Cardiac muscle cell (in vitro differentiated cells and primary cell): ENCODE measurements around the gene CPNE8. TPM values are rescaled to one million over a fixed set of nuclear protein-coding genes. Genes with fewer than 3 reads are reported as not detected.
A peak's percentile ranks its signal among the peaks of the same experiment; 100 is the strongest.

ENCODE experiments used
- DNase-seq, 2 donors: peaks; one replicate each; pipeline versions ENCODE4 v3.0.0 to v3.0.0-alpha.2; 2010 to 2017; ENCODE audit warnings: low read depth in 1 of 2, low spot score in 1 of 2
- H3K27ac ChIP-seq: fragments of 200-600 bp; sonication (generic); 2 replicates; pipeline ENCODE4 v1.5.1; 2016
- H3K27me3 ChIP-seq: fragments of 200-600 bp; sonication (generic); 2 replicates; pipeline ENCODE4 v1.6.0; 2016; ENCODE audit warnings: control low read depth
- H3K36me3 ChIP-seq: fragments of 200-600 bp; sonication (generic); 2 replicates; pipeline ENCODE4 v1.5.1; 2016; ENCODE audit warnings: control low read depth
- H3K4me1 ChIP-seq: fragments of 200-600 bp; sonication (generic); 2 replicates; pipeline ENCODE4 v1.8.1; 2017; ENCODE audit warnings: low read depth, mild to moderate bottlenecking, mixed run types
- H3K4me3 ChIP-seq: fragments of 200-600 bp; sonication (generic); 2 replicates; pipeline ENCODE4 v1.5.1; 2016; ENCODE audit warnings: mild to moderate bottlenecking
- H3K9me3 ChIP-seq: fragments of 200-600 bp; sonication (generic); 2 replicates; pipeline ENCODE4 v1.5.1; 2017; ENCODE audit warnings: low read depth, mild to moderate bottlenecking, control low read depth
- CTCF ChIP-seq: IDR thresholded peaks from 2 replicates; pipeline ENCODE4 v1.5.1; 2012; ENCODE audit warnings: low read depth, mild to moderate bottlenecking, low read length
- polyA plus RNA-seq: library from polyadenylated mRNA; unstranded; fragments of >200 nt; fragmentation: Nextera tagmentation; extraction: Ambion mirVana; gene quantifications from 2 replicates; pipeline ENCODE4 v1.2.1, GENCODE V29; 2016
- total RNA-seq: library from RNA; depleted of rRNA; stranded (reverse); fragments of >200 nt; gene quantifications from 2 replicates; pipeline ENCODE4 v1.2.3, GENCODE V29; 2016

The CPNE8 gene
- total and polyA plus RNA-seq, 2 experiments from 2014 or later, result 0.12 to 0.60 TPM

- H3K4me3 ChIP-seq, result no peak overlapping the region
- H3K4me1 ChIP-seq, result no peaks in the 10 kb centered on the region
- DNase-seq, result peak in 1 of 2 donors; percentile 10
- no peak for TF ChIP-seq CTCF
- H3K36me3 ChIP-seq, result no peaks in the 10 kb centered on the region
- no peaks in the 10 kb centered on the region for H3K9me3 ChIP-seq
- H3K27me3 ChIP-seq, result no peaks in the 10 kb centered on the region
- H3K27ac ChIP-seq, result no peak overlapping the region
These were observed 214.2 kb downstream of the CPNE8 start for GRCh38 chr12:38691164-38691563.

- no peaks in the 10 kb centered on the region for H3K36me3 ChIP-seq
- no peak for TF ChIP-seq CTCF
- H3K4me3 ChIP-seq, result no peak overlapping the region
- DNase-seq, result no peak
- H3K27me3 ChIP-seq, result no peaks in the 10 kb centered on the region
- no peaks in the 10 kb centered on the region for H3K9me3 ChIP-seq
- H3K27ac ChIP-seq, result no peak overlapping the region
- H3K4me1 ChIP-seq, result no peaks in the 10 kb centered on the region
These were observed 214.7 kb downstream of the CPNE8 start for GRCh38 chr12:38690646-38691045.

GRCh38 chr12:38689704-38690103 lies 215.7 kb downstream of the CPNE8 start:
- no peak overlapping the region for H3K4me3 ChIP-seq
- DNase-seq, result peak in 1 of 2 donors; percentile 51
- TF ChIP-seq CTCF, result no peak
- H3K4me1 ChIP-seq, result no peaks in the 10 kb centered on the region
- H3K27ac ChIP-seq, result no peak overlapping the region
- H3K36me3 ChIP-seq, result no peaks in the 10 kb centered on the region
- H3K27me3 ChIP-seq, result no peaks in the 10 kb centered on the region
- H3K9me3 ChIP-seq, result no peaks in the 10 kb centered on the region

- no peaks in the 10 kb centered on the region for H3K36me3 ChIP-seq
- H3K9me3 ChIP-seq, result no peaks in the 10 kb centered on the region
- no peak for TF ChIP-seq CTCF
- H3K4me1 ChIP-seq, result no peaks in the 10 kb centered on the region
- DNase-seq, result no peak
- no peak overlapping the region for H3K4me3 ChIP-seq
- H3K27me3 ChIP-seq, result no peaks in the 10 kb centered on the region
- H3K27ac ChIP-seq, result no peak overlapping the region
These were observed 216.2 kb downstream of the CPNE8 start for GRCh38 chr12:38689195-38689594.

- Histone ChIP-seq H3K4me3 (no peak overlapping the region), H3K27me3 (no peaks in the 10 kb centered on the region), H3K36me3 (no peaks in the 10 kb centered on the region), H3K27ac (no peak overlapping the region), H3K9me3 (no peaks in the 10 kb centered on the region), H3K4me1 (no peaks in the 10 kb centered on the region)
- DNase-seq, result no peak
- no peak for TF ChIP-seq CTCF
These were observed 222.9 kb downstream of the CPNE8 start for GRCh38 chr12:38682521-38682920.

- peak overlapping the region; percentile 19 for H3K27ac ChIP-seq
- TF ChIP-seq CTCF, result no peak
- H3K36me3 ChIP-seq, result no peaks in the 10 kb centered on the region
- peak; percentile 56 to 77 for DNase-seq
- H3K4me3 ChIP-seq, result no peak overlapping the region
- H3K27me3 ChIP-seq, result no peaks in the 10 kb centered on the region
- peaks cover 8% of the 10 kb centered on the region for H3K4me1 ChIP-seq
- no peaks in the 10 kb centered on the region for H3K9me3 ChIP-seq
These were observed 235.9 kb downstream of the CPNE8 start for GRCh38 chr12:38669530-38669929.
